NB4 (cell line): ENCODE data around the gene DENND4A.

Experiments
- CTCF ChIP-seq: IDR thresholded peaks from one replicate; pipeline ENCODE4 v1.5.1; 2012; ENCODE audit warnings: low read depth, low read length
- MAX ChIP-seq: IDR thresholded peaks from 2 replicates; pipeline ENCODE4 v1.6.1; 2011; ENCODE audit warnings: low read depth, low read length
- MYC ChIP-seq: IDR thresholded peaks from 2 replicates; pipeline ENCODE4 v1.6.1; 2011; ENCODE audit warnings: low read depth, low read length
- POLR2A ChIP-seq: IDR thresholded peaks from 2 replicates; pipeline ENCODE4 v1.6.1; 2011; ENCODE audit warnings: mild to moderate bottlenecking; ENCODE audit not compliant: insufficient read length; ENCODE audit errors: extremely low read depth

- TF ChIP-seq POLR2A (no peak), CTCF (no peak), MAX (no peak), MYC (no peak)
These were observed 138.1 kb downstream of the DENND4A start for GRCh38 chr15:65653801-65654521.
